Activated naive CD4-positive, alpha-beta T cell treated with anti-CD3 and anti-CD28 coated beads, Interleukin-2, amount 50 U/mL, for 24 hours (primary cell): ENCODE results near the gene DFFB.

Source experiments
- H3K27ac Mint-ChIP-seq: one replicate; pipeline ENCODE4 v1.8.0; 2021; ENCODE audit warnings: mild to moderate bottlenecking, mixed read lengths
- H3K27me3 Mint-ChIP-seq: one replicate; pipeline ENCODE4 v1.8.0; 2021; ENCODE audit warnings: mixed read lengths
- H3K36me3 Mint-ChIP-seq: one replicate; pipeline ENCODE4 v1.8.0; 2021; ENCODE audit warnings: mixed read lengths
- H3K4me1 Mint-ChIP-seq: one replicate; pipeline ENCODE4 v1.8.0; 2021; ENCODE audit warnings: mixed read lengths
- H3K4me3 Mint-ChIP-seq: one replicate; pipeline ENCODE4 v1.8.0; 2021; ENCODE audit warnings: mild to moderate bottlenecking, mixed read lengths
- H3K9me3 Mint-ChIP-seq: one replicate; pipeline ENCODE4 v1.8.0; 2021; ENCODE audit warnings: mixed read lengths

Gene DFFB

GRCh38 chr1:3904843-3905185 is 47.5 kb downstream of the DFFB start:
- Mint-ChIP-seq H3K27ac (no peak overlapping the region), H3K27me3 (no peaks in the 10 kb centered on the region), H3K9me3 (no peaks in the 10 kb centered on the region), H3K36me3 (no peaks in the 10 kb centered on the region), H3K4me1 (peaks cover 25% of the 10 kb centered on the region), H3K4me3 (no peak overlapping the region)

GRCh38 chr1:3905266-3905952 is 48.1 kb downstream of the DFFB start:
- peak overlapping the region; percentile 51 for H3K27ac Mint-ChIP-seq
- H3K36me3 Mint-ChIP-seq = no peaks in the 10 kb centered on the region
- no peak overlapping the region for H3K4me3 Mint-ChIP-seq
- no peaks in the 10 kb centered on the region for H3K27me3 Mint-ChIP-seq
- H3K4me1 Mint-ChIP-seq = peaks cover 25% of the 10 kb centered on the region
- no peaks in the 10 kb centered on the region for H3K9me3 Mint-ChIP-seq

- no peaks in the 10 kb centered on the region for H3K27me3 Mint-ChIP-seq
- H3K27ac Mint-ChIP-seq = no peak overlapping the region
- H3K36me3 Mint-ChIP-seq = no peaks in the 10 kb centered on the region
- H3K9me3 Mint-ChIP-seq = no peaks in the 10 kb centered on the region
- peaks cover 28% of the 10 kb centered on the region for H3K4me1 Mint-ChIP-seq
- H3K4me3 Mint-ChIP-seq = no peak overlapping the region
Observed at GRCh38 chr1:3905953-3906671, 48.8 kb downstream of the DFFB start.

- H3K4me1 Mint-ChIP-seq = peaks cover 28% of the 10 kb centered on the region
- H3K36me3 Mint-ChIP-seq = no peaks in the 10 kb centered on the region
- H3K4me3 Mint-ChIP-seq = no peak overlapping the region
- no peak overlapping the region for H3K27ac Mint-ChIP-seq
- H3K27me3 Mint-ChIP-seq = no peaks in the 10 kb centered on the region
- no peaks in the 10 kb centered on the region for H3K9me3 Mint-ChIP-seq
Observed at GRCh38 chr1:3906672-3907020, 49.4 kb downstream of the DFFB start.

GRCh38 chr1:3907031-3907534 is 49.8 kb downstream of the DFFB start:
- no peaks in the 10 kb centered on the region for H3K9me3 Mint-ChIP-seq
- H3K27ac Mint-ChIP-seq = no peak overlapping the region
- peaks cover 26% of the 10 kb centered on the region for H3K4me1 Mint-ChIP-seq
- H3K4me3 Mint-ChIP-seq = no peak overlapping the region
- no peaks in the 10 kb centered on the region for H3K36me3 Mint-ChIP-seq
- H3K27me3 Mint-ChIP-seq = no peaks in the 10 kb centered on the region

- Mint-ChIP-seq H3K4me3 (no peak overlapping the region), H3K36me3 (no peaks in the 10 kb centered on the region), H3K9me3 (no peaks in the 10 kb centered on the region), H3K4me1 (peaks cover 20% of the 10 kb centered on the region), H3K27me3 (no peaks in the 10 kb centered on the region), H3K27ac (no peak overlapping the region)
Observed at GRCh38 chr1:3907621-3908165, 50.4 kb downstream of the DFFB start.

- Mint-ChIP-seq H3K4me3 (no peak overlapping the region), H3K27ac (no peak overlapping the region), H3K9me3 (no peaks in the 10 kb centered on the region), H3K36me3 (no peaks in the 10 kb centered on the region), H3K27me3 (no peaks in the 10 kb centered on the region), H3K4me1 (peaks cover 7% of the 10 kb centered on the region)
Observed at GRCh38 chr1:3908886-3909517, 51.7 kb downstream of the DFFB start.

GRCh38 chr1:3909615-3910014 is 52.3 kb downstream of the DFFB start:
- Mint-ChIP-seq H3K4me1 (peaks cover 7% of the 10 kb centered on the region), H3K27ac (no peak overlapping the region), H3K36me3 (no peaks in the 10 kb centered on the region), H3K27me3 (no peaks in the 10 kb centered on the region), H3K4me3 (no peak overlapping the region), H3K9me3 (no peaks in the 10 kb centered on the region)

- Mint-ChIP-seq H3K9me3 (no peaks in the 10 kb centered on the region), H3K27ac (no peak overlapping the region), H3K4me1 (peaks cover 7% of the 10 kb centered on the region), H3K4me3 (no peak overlapping the region), H3K36me3 (no peaks in the 10 kb centered on the region), H3K27me3 (no peaks in the 10 kb centered on the region)
Observed at GRCh38 chr1:3910049-3910731, 52.9 kb downstream of the DFFB start.

GRCh38 chr1:3910857-3911845 is 53.9 kb downstream of the DFFB start:
- H3K36me3 Mint-ChIP-seq = no peaks in the 10 kb centered on the region
- H3K27ac Mint-ChIP-seq = no peak overlapping the region
- no peaks in the 10 kb centered on the region for H3K9me3 Mint-ChIP-seq
- H3K4me3 Mint-ChIP-seq = no peak overlapping the region
- H3K27me3 Mint-ChIP-seq = no peaks in the 10 kb centered on the region
- H3K4me1 Mint-ChIP-seq = peaks cover 4% of the 10 kb centered on the region

- H3K9me3 Mint-ChIP-seq = no peaks in the 10 kb centered on the region
- no peaks in the 10 kb centered on the region for H3K27me3 Mint-ChIP-seq
- peaks cover 4% of the 10 kb centered on the region for H3K4me1 Mint-ChIP-seq
- H3K36me3 Mint-ChIP-seq = no peaks in the 10 kb centered on the region
- no peak overlapping the region for H3K4me3 Mint-ChIP-seq
- H3K27ac Mint-ChIP-seq = no peak overlapping the region
Observed at GRCh38 chr1:3911981-3912808, 54.9 kb downstream of the DFFB start.

- Mint-ChIP-seq H3K4me1 (peaks cover 4% of the 10 kb centered on the region), H3K36me3 (no peaks in the 10 kb centered on the region)
Observed at GRCh38 chr1:3912809-3913685, 55.8 kb downstream of the DFFB start.

GRCh38 chr1:3914331-3914851 is 57.1 kb downstream of the DFFB start:
- Mint-ChIP-seq H3K36me3 (no peaks in the 10 kb centered on the region), H3K9me3 (no peaks in the 10 kb centered on the region), H3K27ac (no peak overlapping the region), H3K4me3 (no peak overlapping the region), H3K4me1 (peaks cover 4% of the 10 kb centered on the region), H3K27me3 (no peaks in the 10 kb centered on the region)

More at GRCh38 chr1:3912809-3913685, 55.8 kb downstream of the DFFB start:
- Mint-ChIP-seq H3K27ac (no peak overlapping the region), H3K9me3 (no peaks in the 10 kb centered on the region), H3K4me3 (no peak overlapping the region), H3K27me3 (no peaks in the 10 kb centered on the region)
